HepG2 (cell line): Measurements from ENCODE around the gene RBFOX1.

Experiments
- ATF3 ChIP-seq: sonication (generic); formaldehyde crosslinking; IDR thresholded peaks from 2 replicates; pipeline ENCODE4 v1.4.0; 2020; ENCODE audit warnings: missing genetic modification reagents
- CTCF ChIP-seq: sonication (generic); formaldehyde crosslinking; IDR thresholded peaks from 2 replicates; pipeline ENCODE4 v1.5.0; 2020; ENCODE audit warnings: mild to moderate bottlenecking, missing genetic modification reagents, moderate library complexity
- FOXP4 ChIP-seq: sonication (generic); formaldehyde crosslinking; IDR thresholded peaks from 2 replicates; pipeline ENCODE4 v1.4.0; 2020; ENCODE audit warnings: missing genetic modification reagents
- KDM1A ChIP-seq: IDR thresholded peaks from 2 replicates; pipeline ENCODE4 v1.6.1; 2016; ENCODE audit warnings: missing compliant biosample characterization
- PHF8 ChIP-seq: sonication (generic); formaldehyde crosslinking; IDR thresholded peaks from 2 replicates; pipeline ENCODE4 v1.5.0; 2020; ENCODE audit warnings: missing genetic modification reagents
- POLR2A ChIP-seq, 2 experiments: IDR thresholded peaks; 2 replicates each; pipeline ENCODE4 v1.6.1; 2011; ENCODE audit warnings: low read depth in 2 of 2, low read length in 2 of 2, mild to moderate bottlenecking in 1 of 2, moderate library complexity in 1 of 2; ENCODE audit not compliant: insufficient read depth in 1 of 2
- ZNF24 ChIP-seq: fragments of 450-650 bp; IDR thresholded peaks from 2 replicates; pipeline ENCODE4 v1.6.1; 2017; ENCODE audit warnings: antibody characterized with exemption, mild to moderate bottlenecking
- ZNF564 ChIP-seq: sonication (generic); formaldehyde crosslinking; IDR thresholded peaks from 2 replicates; pipeline ENCODE4 v1.8.1; 2023; ENCODE audit warnings: mild to moderate bottlenecking, missing genetic modification reagents
- ZNF615 ChIP-seq: sonication (generic); formaldehyde crosslinking; IDR thresholded peaks from 2 replicates; pipeline ENCODE4 v1.5.0; 2020; ENCODE audit warnings: mild to moderate bottlenecking, missing genetic modification reagents, borderline replicate concordance

- no peak for TF ChIP-seq ZNF564
- TF ChIP-seq PHF8 (CRISPR knock-in tag) = no peak
- TF ChIP-seq ZNF615 = no peak
- TF ChIP-seq CTCF (CRISPR knock-in tag) = no peak
- TF ChIP-seq ATF3 (CRISPR knock-in tag) = no peak
- no peak for TF ChIP-seq FOXP4
- TF ChIP-seq ZNF24 = no peak
- no peak for TF ChIP-seq KDM1A (CRISPR knock-in tag)
- no peak for TF ChIP-seq POLR2A (IDR thresholded peaks at IDR 0.05; ENCODE audit: insufficient read depth in 1 of 2, low read depth in 2 of 2, low read length in 2 of 2)
Observed at GRCh38 chr16:7546948-7547347, 214.3 kb downstream of the RBFOX1 start.
